GM21423 (cell line): ENCODE measurements around the gene TMEM259.
A peak's percentile ranks its signal among the peaks of the same experiment; 100 is the strongest.

ENCODE experiments used
- ATAC-seq: cut with Tn5 transposase; IDR thresholded peaks from one replicate; pipeline ENCODE4 v1.9.1; 2021; ENCODE audit warnings: mild to moderate bottlenecking, moderate library complexity; ENCODE audit not compliant: unreplicated experiment

TMEM259 gene

DNA sequence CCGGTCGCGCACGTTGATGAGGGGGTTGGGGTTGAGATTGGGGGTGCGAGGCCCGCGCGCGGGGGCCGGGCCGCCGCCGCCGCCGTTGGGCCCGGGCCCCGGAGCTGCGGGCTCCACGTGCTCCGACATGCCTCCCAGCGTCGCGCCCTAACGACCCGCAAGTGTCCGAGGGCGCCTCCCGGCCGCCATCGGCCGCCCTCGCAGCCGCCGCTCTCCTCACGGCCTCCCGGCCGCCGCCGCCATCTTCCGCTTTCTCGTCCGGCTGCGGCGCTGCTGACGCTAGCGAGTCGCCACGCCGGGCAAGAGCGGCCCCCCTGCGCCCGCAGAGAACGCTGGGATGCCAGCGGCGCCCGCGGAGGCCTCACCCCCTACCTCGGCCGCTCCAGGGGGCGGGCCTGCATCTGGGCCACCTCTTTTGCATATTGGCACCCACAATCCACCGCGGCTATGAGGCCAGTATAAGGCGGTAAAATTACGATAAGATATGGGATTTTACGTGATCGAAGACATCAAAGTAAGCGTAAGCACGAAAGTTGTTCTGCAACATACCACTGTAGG lies at the start of gene TMEM259:
TMEM259 (minus strand) TSS at position 256 of the 558 bp plus-strand sequence; CDS start at position 129, 127 bp downstream.
- peak; percentile 83 for ATAC-seq

GRCh38 chr19:1070576-1070930 lies 49.6 kb upstream of the TMEM259 start:
- ATAC-seq, result no peak

- no peak for ATAC-seq
These were observed 48.3 kb upstream of the TMEM259 start for GRCh38 chr19:1069009-1069779.

GRCh38 chr19:1068009-1069001 lies 47.4 kb upstream of the TMEM259 start:
- no peak for ATAC-seq

DNA sequence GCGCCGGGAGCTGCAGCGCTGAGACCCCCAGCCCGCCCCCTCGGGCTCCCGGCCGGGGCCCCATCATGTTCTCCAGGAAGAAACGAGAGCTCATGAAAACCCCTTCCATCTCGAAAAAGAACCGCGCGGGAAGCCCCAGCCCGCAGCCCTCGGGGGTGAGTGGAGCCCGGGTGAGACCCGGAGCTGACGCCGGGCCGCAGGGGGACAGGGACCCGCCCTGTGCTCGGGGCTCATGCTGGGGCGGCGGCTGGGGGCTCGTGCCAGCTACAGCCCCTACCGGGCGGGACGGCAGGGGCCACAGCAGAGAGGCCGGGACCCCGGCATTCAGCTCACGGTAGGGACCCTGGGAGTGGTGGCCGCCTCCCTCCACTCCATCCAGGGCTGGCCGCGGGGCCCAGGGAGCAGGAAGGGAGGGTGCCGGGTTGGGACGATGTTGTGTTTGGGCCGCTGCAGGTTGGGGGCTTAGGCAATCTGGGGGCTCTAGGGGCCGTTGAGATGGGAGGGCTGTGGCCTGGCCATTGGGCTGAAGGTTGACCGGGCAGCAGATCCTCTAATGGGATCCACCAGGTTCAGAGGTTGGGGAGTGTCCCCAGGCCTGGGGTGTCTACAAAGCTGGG lies 46.5 kb upstream of the TMEM259 start:
- ATAC-seq, result peak; percentile 26

DNA sequence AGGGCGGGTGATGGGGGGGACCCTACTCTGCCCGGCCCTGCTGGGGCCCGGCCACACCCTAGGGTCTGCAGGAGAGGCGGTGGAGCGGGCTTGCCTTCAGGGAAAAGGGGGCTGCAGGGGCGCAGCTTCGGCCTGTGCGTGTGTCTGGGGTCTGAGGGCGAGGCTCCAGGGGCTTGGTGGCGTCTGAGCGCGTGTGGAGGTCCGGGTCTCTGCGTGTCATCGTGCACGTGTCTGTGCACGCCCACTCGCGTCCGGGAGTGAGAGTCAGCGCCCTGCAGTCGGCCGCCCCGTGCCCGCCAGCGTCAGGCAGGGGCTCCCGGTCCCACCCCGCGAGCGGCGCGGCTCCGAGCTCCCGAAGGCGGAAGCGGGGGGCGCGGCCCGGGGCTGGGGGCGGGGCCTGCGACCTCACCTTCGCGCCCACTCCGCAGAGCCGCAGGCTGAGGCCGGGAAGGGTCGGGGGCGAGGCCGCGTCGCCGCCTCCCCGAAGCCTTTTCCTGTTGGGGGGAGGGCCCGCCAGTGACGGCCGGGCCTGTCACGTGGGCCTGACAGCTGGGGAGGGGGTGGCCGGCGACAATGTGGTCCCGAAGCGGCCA lies 45.9 kb upstream of the TMEM259 start, which contains the start of gene ARHGAP45:
ARHGAP45 (plus strand) TSS at position 420 of the 593 bp plus-strand sequence. CDS start 239 bp downstream, outside the sequence.
- peak; percentile 37 for ATAC-seq

GRCh38 chr19:1066251-1066747 lies 45.4 kb upstream of the TMEM259 start:
- no peak for ATAC-seq

- ATAC-seq, result no peak
These were observed 44.7 kb upstream of the TMEM259 start for GRCh38 chr19:1065606-1066109.

GRCh38 chr19:1064661-1065605 lies 44.0 kb upstream of the TMEM259 start:
- no peak for ATAC-seq

GRCh38 chr19:1063909-1064660 lies 43.2 kb upstream of the TMEM259 start:
- no peak for ATAC-seq

GRCh38 chr19:1063030-1063908 lies 42.3 kb upstream of the TMEM259 start:
- no peak for ATAC-seq

DNA sequence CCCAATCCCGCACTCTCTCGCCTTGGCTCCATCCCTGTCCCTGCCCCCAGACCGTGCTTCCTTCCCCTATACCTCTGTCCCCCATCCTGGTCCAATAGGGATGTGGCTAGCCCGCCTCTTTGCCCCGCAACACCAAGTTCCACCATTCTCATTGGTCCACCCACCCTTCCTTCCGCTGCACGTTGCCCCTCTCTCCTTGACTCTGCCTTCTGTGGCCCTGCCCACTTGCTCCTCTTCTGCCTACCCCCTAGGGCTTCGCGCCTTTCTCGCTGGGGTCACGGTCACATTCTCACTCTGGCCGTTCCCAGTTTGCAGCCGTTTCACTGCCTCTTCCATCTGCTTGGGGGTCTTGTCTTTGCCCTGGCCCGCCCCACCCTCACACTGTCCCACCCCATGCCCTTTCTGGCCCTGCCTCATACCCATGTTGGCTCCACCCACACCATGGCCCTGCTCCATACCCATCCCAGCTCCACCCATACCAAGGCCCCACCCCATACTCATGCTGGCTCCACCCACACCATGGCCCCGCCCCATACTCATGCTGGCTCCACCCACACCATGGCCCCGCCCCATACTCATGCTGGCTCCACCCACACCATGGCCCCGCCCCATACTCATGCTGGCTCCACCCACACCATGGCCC lies 41.6 kb upstream of the TMEM259 start:
- no peak for ATAC-seq

DNA sequence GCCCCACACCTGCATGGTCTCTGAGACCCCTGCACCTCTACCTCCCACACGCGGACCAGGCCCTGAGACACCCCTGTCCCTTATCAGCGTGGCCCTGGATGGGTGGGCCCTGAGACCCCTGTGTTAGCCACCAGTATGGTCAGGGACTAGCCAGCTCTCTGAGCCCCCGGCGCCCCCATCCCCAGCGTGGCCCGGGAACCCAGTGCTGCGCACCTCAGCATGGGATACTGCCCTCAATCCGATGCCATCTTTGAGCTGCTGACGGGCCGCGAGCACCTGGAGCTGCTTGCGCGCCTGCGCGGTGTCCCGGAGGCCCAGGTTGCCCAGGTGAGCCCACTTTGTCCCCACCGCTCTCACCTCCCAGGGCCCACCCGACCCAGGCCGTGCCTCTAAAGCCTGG lies 41.1 kb upstream of the TMEM259 start:
- ATAC-seq, result no peak

DNA sequence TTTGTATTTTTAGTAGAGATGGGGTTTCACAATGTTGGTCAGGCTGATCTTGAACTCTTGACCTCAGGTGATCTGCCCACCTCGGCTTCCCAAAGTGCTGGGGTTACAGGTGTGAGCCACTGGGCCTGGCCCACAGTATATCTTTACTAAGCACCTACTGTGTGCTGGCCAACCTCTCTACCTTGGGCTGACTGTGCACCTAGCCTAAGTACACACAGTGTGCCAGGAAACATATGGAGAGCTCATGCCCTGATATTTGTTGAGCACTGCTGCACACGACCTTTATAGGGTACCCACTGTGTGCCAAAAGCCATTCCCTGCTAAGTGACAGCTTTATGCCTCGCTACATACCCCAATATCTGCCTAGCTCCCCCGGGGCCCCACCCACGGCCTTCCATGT lies 39.8 kb upstream of the TMEM259 start:
- no peak for ATAC-seq

DNA sequence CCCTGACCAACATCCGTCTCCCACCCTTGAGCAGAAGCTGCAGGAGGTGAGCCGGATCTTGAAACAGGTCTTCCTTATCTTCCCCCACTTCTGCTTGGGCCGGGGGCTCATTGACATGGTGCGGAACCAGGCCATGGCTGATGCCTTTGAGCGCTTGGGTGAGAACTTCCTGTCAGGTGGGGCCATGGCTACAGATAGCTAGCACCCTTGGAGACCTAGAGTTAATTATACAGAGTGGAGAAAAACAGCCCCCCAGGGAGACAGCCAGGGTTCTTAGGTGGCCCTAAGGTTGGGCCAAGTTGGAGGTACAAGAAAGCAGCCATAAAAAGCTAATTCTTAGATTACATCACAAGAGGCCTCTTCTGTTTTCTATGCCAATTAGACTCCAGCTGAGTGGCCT lies 37.2 kb upstream of the TMEM259 start:
- ATAC-seq, result no peak

- no peak for ATAC-seq
These were observed 36.4 kb upstream of the TMEM259 start for GRCh38 chr19:1057176-1057855.
